IMR-90 (cell line): Measurements from ENCODE around the gene ARHGEF39. TPM values are rescaled to one million over a fixed set of nuclear protein-coding genes. Genes with fewer than 3 reads are reported as not detected.

Experiments used
- ATAC-seq: fragments of 200-7000 bp; cut with Tn5 transposase; 2 replicates; pipeline ENCODE4 v1.9.1; 2020; ENCODE audit warnings: low read depth, mild to moderate bottlenecking, moderate library complexity
- BruUV-seq: library from RNA; stranded (reverse); fragments of 400-500 nt; replicated peaks from 2 replicates; lab custom pipeline; 2021; lab: Mats Ljungman, UMichigan
- CTCF ChIA-PET: fragments of 300-600 bp; formaldehyde crosslinking; extraction: SDS; loops from one replicate; lab custom pipeline; 2021; ENCODE audit warnings: antibody characterized with exemption; lab: Yijun Ruan, JAX
- POLR2A ChIA-PET: fragments of 300-600 bp; sonication (Branson Sonifier 250); formaldehyde crosslinking; loops from one replicate; lab custom pipeline; 2022; ENCODE audit warnings: antibody characterized with exemption; ENCODE audit not compliant: unreplicated experiment; lab: Charles Lee
- DNase-seq: peaks from one replicate; pipeline ENCODE4 v3.0.0; 2013
- H2AFZ ChIP-seq: replicated peaks from 2 replicates; pipeline ENCODE3; 2013; ENCODE audit warnings: low read length, mild to moderate bottlenecking; ENCODE audit not compliant: poor library complexity
- H2AK5ac ChIP-seq: 2 replicates; pipeline ENCODE4 v1.6.1; 2013; ENCODE audit warnings: low read depth, low read length, inconsistent platforms
- H2AK9ac ChIP-seq: replicated peaks from 2 replicates; pipeline ENCODE3; 2013; ENCODE audit warnings: mild to moderate bottlenecking, low read depth, low read length, moderate library complexity; ENCODE audit not compliant: poor library complexity
- H2BK120ac ChIP-seq: 2 replicates; pipeline ENCODE4 v1.6.1; 2013; ENCODE audit warnings: low read depth, low read length, inconsistent platforms
- H2BK15ac ChIP-seq: 3 replicates; pipeline ENCODE4 v1.6.1; 2013; ENCODE audit warnings: low read depth, low read length, inconsistent platforms
- H2BK20ac ChIP-seq: 2 replicates; pipeline ENCODE4 v1.6.1; 2013; ENCODE audit warnings: low read depth, mild to moderate bottlenecking, inconsistent platforms, low read length, moderate library complexity
- H2BK5ac ChIP-seq: 2 replicates; pipeline ENCODE4 v1.6.1; 2013; ENCODE audit warnings: mild to moderate bottlenecking, low read depth, low read length, inconsistent platforms; ENCODE audit not compliant: poor library complexity, severe bottlenecking
- H3K14ac ChIP-seq: replicated peaks from 2 replicates; pipeline ENCODE4 v1.6.1; 2013; ENCODE audit warnings: low read depth, low read length, inconsistent platforms
- H3K18ac ChIP-seq: 2 replicates; pipeline ENCODE4 v1.6.1; 2013; ENCODE audit warnings: low read depth, low read length, control low read depth
- H3K23ac ChIP-seq: 2 replicates; pipeline ENCODE4 v1.6.1; 2013; ENCODE audit warnings: low read depth, low read length, inconsistent platforms
- H3K27ac ChIP-seq: 2 replicates; pipeline ENCODE4 v1.5.1; 2013; ENCODE audit warnings: mild to moderate bottlenecking, control low read depth, low read length; ENCODE audit not compliant: insufficient read depth
- H3K27me3 ChIP-seq: 2 replicates; pipeline ENCODE4 v1.6.1; 2013; ENCODE audit warnings: low read length; ENCODE audit not compliant: control insufficient read depth, insufficient read depth
- H3K36me3 ChIP-seq: 2 replicates; pipeline ENCODE4 v1.6.1; 2013; ENCODE audit warnings: low read length, mixed read lengths; ENCODE audit not compliant: control insufficient read depth, insufficient read depth
- H3K4ac ChIP-seq: 2 replicates; pipeline ENCODE4 v1.6.1; 2013; ENCODE audit warnings: low read depth, low read length, inconsistent platforms
- H3K4me1 ChIP-seq: 2 replicates; pipeline ENCODE4 v1.6.1; 2013; ENCODE audit warnings: low read length, mixed read lengths; ENCODE audit not compliant: control insufficient read depth, insufficient read depth
- H3K4me2 ChIP-seq: 2 replicates; pipeline ENCODE4 v1.6.1; 2013; ENCODE audit warnings: low read depth, mild to moderate bottlenecking, control low read depth, low read length, moderate library complexity
- H3K4me3 ChIP-seq: 2 replicates; pipeline ENCODE4 v1.5.1; 2013; ENCODE audit warnings: low read depth, mild to moderate bottlenecking, control low read depth, low read length, moderate library complexity; ENCODE audit not compliant: insufficient read depth
- H3K56ac ChIP-seq: 2 replicates; pipeline ENCODE4 v1.6.1; 2013; ENCODE audit warnings: low read length, inconsistent platforms; ENCODE audit not compliant: insufficient read depth; ENCODE audit errors: extremely low read depth
- H3K79me1 ChIP-seq, 2 experiments: 2 replicates each; pipeline ENCODE4 v1.6.1; 2013; ENCODE audit warnings: low read length in 2 of 2, inconsistent platforms in 1 of 2, low read depth in 1 of 2
- H3K9ac ChIP-seq: 2 replicates; pipeline ENCODE4 v1.6.1; 2013; ENCODE audit warnings: low read depth, low read length, control low read depth
- H3K9me1 ChIP-seq: 2 replicates; pipeline ENCODE4 v1.6.1; 2013; ENCODE audit warnings: low read length, inconsistent platforms; ENCODE audit not compliant: insufficient read depth
- H3K9me3 ChIP-seq: 2 replicates; pipeline ENCODE4 v1.6.1; 2013; ENCODE audit warnings: low read length; ENCODE audit not compliant: control insufficient read depth, insufficient read depth
- H4K20me1 ChIP-seq: 2 replicates; pipeline ENCODE4 v1.6.1; 2013; ENCODE audit warnings: low read length, inconsistent platforms; ENCODE audit not compliant: insufficient read depth
- H4K5ac ChIP-seq: 2 replicates; pipeline ENCODE4 v1.6.1; 2013; ENCODE audit warnings: mild to moderate bottlenecking, low read depth, low read length, control low read depth
- H4K8ac ChIP-seq, 2 experiments: 2 replicates each; pipeline ENCODE4 v1.6.1; 2013; ENCODE audit warnings: low read depth in 2 of 2, low read length in 2 of 2, control low read depth in 1 of 2, inconsistent platforms in 1 of 2
- H4K91ac ChIP-seq: 2 replicates; pipeline ENCODE4 v1.6.1; 2013; ENCODE audit warnings: low read depth, low read length, inconsistent platforms; ENCODE audit not compliant: insufficient read depth
- BHLHE40 ChIP-seq: fragments of 150-350 bp; IDR thresholded peaks from 2 replicates; pipeline ENCODE4 v1.6.1; 2016; ENCODE audit warnings: mild to moderate bottlenecking, low read depth, low read length
- CEBPB ChIP-seq: IDR thresholded peaks from 2 replicates; pipeline ENCODE4 v1.6.1; 2012; ENCODE audit warnings: low read depth, low read length, improper control_type of control experiment
- CHD1 ChIP-seq: IDR thresholded peaks from 2 replicates; pipeline ENCODE4 v1.6.1; 2012; ENCODE audit warnings: low read depth, low read length, improper control_type of control experiment
- FOS ChIP-seq: fragments of 150-350 bp; IDR thresholded peaks from 2 replicates; pipeline ENCODE4 v1.6.1; 2016; ENCODE audit warnings: low read depth, low read length
- MAFK ChIP-seq: IDR thresholded peaks from 2 replicates; pipeline ENCODE4 v1.6.1; 2012; ENCODE audit warnings: low read depth, low read length, improper control_type of control experiment
- MAZ ChIP-seq: IDR thresholded peaks from 2 replicates; pipeline ENCODE4 v1.6.1; 2012; ENCODE audit warnings: low read depth, mild to moderate bottlenecking, low read length, improper control_type of control experiment, moderate library complexity, borderline replicate concordance
- MXI1 ChIP-seq: IDR thresholded peaks from 2 replicates; pipeline ENCODE4 v1.6.1; 2012; ENCODE audit warnings: low read depth, mild to moderate bottlenecking, low read length, moderate library complexity, borderline replicate concordance
- NFE2L2 ChIP-seq: fragments of 150-350 bp; IDR thresholded peaks from 2 replicates; pipeline ENCODE4 v1.6.1; 2016; ENCODE audit warnings: low read depth, mild to moderate bottlenecking, low read length
- POLR2A ChIP-seq: IDR thresholded peaks from 2 replicates; pipeline ENCODE4 v1.6.1; 2012; ENCODE audit warnings: mild to moderate bottlenecking, low read depth, low read length
- RAD21 ChIP-seq: IDR thresholded peaks from 2 replicates; pipeline ENCODE4 v1.6.1; 2012; ENCODE audit warnings: low read length, improper control_type of control experiment
- RCOR1 ChIP-seq: IDR thresholded peaks from 2 replicates; pipeline ENCODE4 v1.6.1; 2012; ENCODE audit warnings: mild to moderate bottlenecking, low read length, improper control_type of control experiment; ENCODE audit not compliant: insufficient replicate concordance
- RFX5 ChIP-seq: IDR thresholded peaks from 2 replicates; pipeline ENCODE4 v1.8.0; 2012; ENCODE audit warnings: low read depth, mild to moderate bottlenecking, low read length, moderate library complexity
- SMC3 ChIP-seq: fragments of 150-350 bp; IDR thresholded peaks from 2 replicates; pipeline ENCODE4 v1.6.1; 2016; ENCODE audit warnings: low read depth, mild to moderate bottlenecking, antibody characterized with exemption, low read length, moderate library complexity
- WGBS, 2 experiments: methylation state at CpG; one replicate each; pipeline versions ENCODE4 v1.1.5 to v1.1.7; 2013; ENCODE audit warnings: missing lambda C conversion rate in 2 of 2; ENCODE audit not compliant: insufficient read length in 1 of 2; ENCODE audit errors: extremely low coverage in 2 of 2; 5-methylcytosine and 5-hydroxymethylcytosine counted together
- dilution Hi-C: fragments of 300-500 bp; cut with HindIII; formaldehyde crosslinking; loops from one replicate; pipeline ENCODE4 v1.14.3; 2018; ENCODE audit warnings: low sequenced_read_pairs; ENCODE audit not compliant: unreplicated experiment
- in situ Hi-C: fragments of 300-500 bp; cut with MboI; formaldehyde crosslinking; loops from 3 replicates; pipeline ENCODE4 v1.14.3; 2019; ENCODE audit warnings: low sequenced_read_pairs, inconsistent platforms, mixed read lengths
- intact Hi-C: fragments of 100-400 bp; cut with micrococcal nuclease; formaldehyde crosslinking; loops from 2 replicates; pipeline ENCODE4 v1.10.0; 2022
- polyA plus RNA-seq, 3 experiments: library from polyadenylated mRNA; depleted of rRNA; stranded (reverse); fragments of >200 nt; gene quantifications; 2 replicates each; pipeline ENCODE4 v1.2.3, GENCODE V29; 2012; ENCODE audit warnings: low replicate concordance in 1 of 3
- total RNA-seq: library from RNA; depleted of rRNA; stranded (reverse); fragments of >200 nt; gene quantifications from 2 replicates; pipeline ENCODE4 v1.2.3, GENCODE V29; 2012
- TF ChIP-seq, protein P1 (sequence below): fragments of 150-350 bp; IDR thresholded peaks from 2 replicates; pipeline ENCODE4 v1.6.1; 2017; ENCODE audit warnings: mild to moderate bottlenecking, antibody characterized with exemption, low read length, low read depth
- TF ChIP-seq, protein P2 (sequence below): conservative IDR thresholded peaks from 2 replicates; pipeline ENCODE4 v1.5.1; 2012; ENCODE audit warnings: mild to moderate bottlenecking, low read depth, low read length, improper control_type of control experiment
- TF ChIP-seq, protein P3 (sequence below): fragments of 150-350 bp; IDR thresholded peaks from 2 replicates; pipeline ENCODE4 v1.6.1; 2016; ENCODE audit warnings: low read depth, mild to moderate bottlenecking, low read length, moderate library complexity, borderline replicate concordance

Gene ARHGEF39
- total and polyA plus RNA-seq, 2 of the 4 experiments (the other 2 are of a cell fraction), result 2.5 to 2.8 TPM

DNA sequence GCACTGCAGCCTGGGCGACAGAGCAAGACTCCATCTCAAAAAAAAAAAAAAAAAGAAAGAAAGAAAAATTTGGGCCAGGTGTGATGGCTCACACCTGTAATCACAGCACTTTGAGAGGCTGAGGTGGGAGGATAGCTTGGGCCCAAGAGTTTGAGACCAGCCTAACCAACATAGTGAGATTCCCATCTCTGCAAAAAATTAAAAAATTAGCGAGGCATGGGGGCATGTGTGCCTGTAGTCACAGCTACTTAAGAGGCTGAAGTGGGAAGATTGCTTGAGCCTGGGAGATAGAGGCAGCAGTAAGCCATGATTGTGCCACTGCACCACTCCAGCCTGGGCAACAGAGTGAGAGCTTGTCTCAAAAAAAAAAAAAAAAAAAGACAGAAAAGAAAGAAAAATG is 11.4 kb downstream of the ARHGEF39 start:
- no peaks in the 10 kb centered on the region for H3K27me3 ChIP-seq
- no peak overlapping the region for H2BK5ac ChIP-seq
- in situ Hi-C loops, result loop anchor here (10.0 kb wide), 1 partner anchor 149 kb away; no protein-coding TSS in a partner anchor
- ATAC-seq (no peak), DNase-seq (no peak)
- H4K5ac ChIP-seq, result no peak overlapping the region
- no peak overlapping the region for H2BK15ac ChIP-seq
- no peak overlapping the region for H3K4me2 ChIP-seq
- no TSS peak for BruUV-seq
- H3K9me1 ChIP-seq, result peaks cover 4% of the 10 kb centered on the region; the same call in 1 of the 2 replicates
- no peaks in the 10 kb centered on the region for H3K36me3 ChIP-seq
- no peak overlapping the region for H2BK120ac ChIP-seq
- no peak overlapping the region for H3K4ac ChIP-seq
- peaks cover 3% of the 10 kb centered on the region; the same call in 1 of the 2 replicates for H4K20me1 ChIP-seq
- no peak overlapping the region for H2AK5ac ChIP-seq
- TF ChIP-seq RCOR1 (no peak), RFX5 (no peak), MAFK (no peak), MAZ (no peak), POLR2A (no peak), MXI1 (no peak), FOS (no peak), RAD21 (no peak), CHD1 (no peak), NFE2L2 (no peak), CEBPB (no peak), BHLHE40 (no peak), SMC3 (no peak)
- TF ChIP-seq, protein P1, sequence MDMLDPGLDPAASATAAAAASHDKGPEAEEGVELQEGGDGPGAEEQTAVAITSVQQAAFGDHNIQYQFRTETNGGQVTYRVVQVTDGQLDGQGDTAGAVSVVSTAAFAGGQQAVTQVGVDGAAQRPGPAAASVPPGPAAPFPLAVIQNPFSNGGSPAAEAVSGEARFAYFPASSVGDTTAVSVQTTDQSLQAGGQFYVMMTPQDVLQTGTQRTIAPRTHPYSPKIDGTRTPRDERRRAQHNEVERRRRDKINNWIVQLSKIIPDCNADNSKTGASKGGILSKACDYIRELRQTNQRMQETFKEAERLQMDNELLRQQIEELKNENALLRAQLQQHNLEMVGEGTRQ, result no peak
- TF ChIP-seq, protein P2, sequence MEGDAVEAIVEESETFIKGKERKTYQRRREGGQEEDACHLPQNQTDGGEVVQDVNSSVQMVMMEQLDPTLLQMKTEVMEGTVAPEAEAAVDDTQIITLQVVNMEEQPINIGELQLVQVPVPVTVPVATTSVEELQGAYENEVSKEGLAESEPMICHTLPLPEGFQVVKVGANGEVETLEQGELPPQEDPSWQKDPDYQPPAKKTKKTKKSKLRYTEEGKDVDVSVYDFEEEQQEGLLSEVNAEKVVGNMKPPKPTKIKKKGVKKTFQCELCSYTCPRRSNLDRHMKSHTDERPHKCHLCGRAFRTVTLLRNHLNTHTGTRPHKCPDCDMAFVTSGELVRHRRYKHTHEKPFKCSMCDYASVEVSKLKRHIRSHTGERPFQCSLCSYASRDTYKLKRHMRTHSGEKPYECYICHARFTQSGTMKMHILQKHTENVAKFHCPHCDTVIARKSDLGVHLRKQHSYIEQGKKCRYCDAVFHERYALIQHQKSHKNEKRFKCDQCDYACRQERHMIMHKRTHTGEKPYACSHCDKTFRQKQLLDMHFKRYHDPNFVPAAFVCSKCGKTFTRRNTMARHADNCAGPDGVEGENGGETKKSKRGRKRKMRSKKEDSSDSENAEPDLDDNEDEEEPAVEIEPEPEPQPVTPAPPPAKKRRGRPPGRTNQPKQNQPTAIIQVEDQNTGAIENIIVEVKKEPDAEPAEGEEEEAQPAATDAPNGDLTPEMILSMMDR, result no peak
- TF ChIP-seq, protein P3, sequence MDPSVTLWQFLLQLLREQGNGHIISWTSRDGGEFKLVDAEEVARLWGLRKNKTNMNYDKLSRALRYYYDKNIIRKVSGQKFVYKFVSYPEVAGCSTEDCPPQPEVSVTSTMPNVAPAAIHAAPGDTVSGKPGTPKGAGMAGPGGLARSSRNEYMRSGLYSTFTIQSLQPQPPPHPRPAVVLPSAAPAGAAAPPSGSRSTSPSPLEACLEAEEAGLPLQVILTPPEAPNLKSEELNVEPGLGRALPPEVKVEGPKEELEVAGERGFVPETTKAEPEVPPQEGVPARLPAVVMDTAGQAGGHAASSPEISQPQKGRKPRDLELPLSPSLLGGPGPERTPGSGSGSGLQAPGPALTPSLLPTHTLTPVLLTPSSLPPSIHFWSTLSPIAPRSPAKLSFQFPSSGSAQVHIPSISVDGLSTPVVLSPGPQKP, result no peak
- ChIA-PET CTCF (no interaction called here), POLR2A (interaction anchor here (0.6 kb wide), 1 partner anchor 36 kb away, joined by 5 read pairs; the partner anchor contains the start of gene TPM2)
- H3K27ac ChIP-seq, result no peak overlapping the region
- no peak overlapping the region for H2AFZ ChIP-seq
- no peak overlapping the region for H3K23ac ChIP-seq
- intact Hi-C loops, result loop anchor here (10.0 kb wide), 2 partner anchors 161 to 169 kb away; partner anchors contain the start of genes HINT2 and SPAG8
- H3K79me1 ChIP-seq, result peaks cover 0 to 1% of the 10 kb centered on the region in 2 experiments; a peak in 3 of 4 replicates
- no peak overlapping the region for H4K91ac ChIP-seq
- H2BK20ac ChIP-seq, result no peak overlapping the region
- no peak overlapping the region for H3K18ac ChIP-seq
- no peak overlapping the region for H2AK9ac ChIP-seq
- dilution Hi-C loops, result no loop called here
- no peak overlapping the region for H3K9ac ChIP-seq
- H3K4me3 ChIP-seq, result no peak overlapping the region
- no peak overlapping the region for H3K56ac ChIP-seq
- no peak overlapping the region for H4K8ac ChIP-seq
- H3K14ac ChIP-seq, result no peak overlapping the region
- no peaks in the 10 kb centered on the region for H3K9me3 ChIP-seq
- WGBS, 2 experiments, result no CpG with 5 or more reads among the region's 2 CpGs
- H3K4me1 ChIP-seq, result peaks cover 13% of the 10 kb centered on the region; the same call in 1 of the 2 replicates
